HG02943 (cell line): ENCODE results near the gene SH2D1B.

Experiments
- ATAC-seq: cut with Tn5 transposase; IDR thresholded peaks from one replicate; pipeline ENCODE4 v1.9.1; 2021; ENCODE audit warnings: mild to moderate bottlenecking, low read depth, moderate library complexity; ENCODE audit not compliant: unreplicated experiment

SH2D1B gene

GRCh38 chr1:162400790-162401355, 11.1 kb downstream of the SH2D1B start:
- ATAC-seq: no peak

- ATAC-seq: no peak
Observed at GRCh38 chr1:162398999-162399580, 12.8 kb downstream of the SH2D1B start.

GRCh38 chr1:162397943-162398560, 13.9 kb downstream of the SH2D1B start:
- no peak for ATAC-seq

GRCh38 chr1:162397039-162397448, 14.9 kb downstream of the SH2D1B start:
- ATAC-seq: no peak

- ATAC-seq: no peak
Observed at GRCh38 chr1:162396201-162396906, 15.6 kb downstream of the SH2D1B start.

GRCh38 chr1:162391790-162392563, 20.0 kb downstream of the SH2D1B start:
- no peak for ATAC-seq

- ATAC-seq: no peak
Observed at GRCh38 chr1:162390396-162391185, 21.3 kb downstream of the SH2D1B start.

GRCh38 chr1:162389971-162390370, 22.0 kb downstream of the SH2D1B start:
- no peak for ATAC-seq

GRCh38 chr1:162389021-162389818, 22.7 kb downstream of the SH2D1B start:
- no peak for ATAC-seq

- no peak for ATAC-seq
Observed at GRCh38 chr1:162388615-162389014, 23.3 kb downstream of the SH2D1B start.

GRCh38 chr1:162388083-162388594, 23.8 kb downstream of the SH2D1B start:
- ATAC-seq: no peak

GRCh38 chr1:162387226-162388082, 24.5 kb downstream of the SH2D1B start:
- no peak for ATAC-seq

- ATAC-seq: no peak
Observed at GRCh38 chr1:162386292-162387225, 25.4 kb downstream of the SH2D1B start.

GRCh38 chr1:162385702-162386101, 26.2 kb downstream of the SH2D1B start:
- ATAC-seq: no peak

GRCh38 chr1:162385280-162385623, 26.7 kb downstream of the SH2D1B start:
- ATAC-seq: no peak

- no peak for ATAC-seq
Observed at GRCh38 chr1:162384601-162385279, 27.2 kb downstream of the SH2D1B start.

GRCh38 chr1:162384116-162384515, 27.8 kb downstream of the SH2D1B start:
- no peak for ATAC-seq
